Fibroblast of skin of abdomen (primary cell): ENCODE results near the gene ALOX12B.
"Not testable (repeated sequence)": the region's sequence is repeated elsewhere in the genome, so short reads cannot be mapped to it uniquely, and the experiment has no call there.

Experiments
- DNase-seq: peaks from one replicate; pipeline ENCODE4 v3.0.0-alpha.2; 2013

The ALOX12B gene

DNA sequence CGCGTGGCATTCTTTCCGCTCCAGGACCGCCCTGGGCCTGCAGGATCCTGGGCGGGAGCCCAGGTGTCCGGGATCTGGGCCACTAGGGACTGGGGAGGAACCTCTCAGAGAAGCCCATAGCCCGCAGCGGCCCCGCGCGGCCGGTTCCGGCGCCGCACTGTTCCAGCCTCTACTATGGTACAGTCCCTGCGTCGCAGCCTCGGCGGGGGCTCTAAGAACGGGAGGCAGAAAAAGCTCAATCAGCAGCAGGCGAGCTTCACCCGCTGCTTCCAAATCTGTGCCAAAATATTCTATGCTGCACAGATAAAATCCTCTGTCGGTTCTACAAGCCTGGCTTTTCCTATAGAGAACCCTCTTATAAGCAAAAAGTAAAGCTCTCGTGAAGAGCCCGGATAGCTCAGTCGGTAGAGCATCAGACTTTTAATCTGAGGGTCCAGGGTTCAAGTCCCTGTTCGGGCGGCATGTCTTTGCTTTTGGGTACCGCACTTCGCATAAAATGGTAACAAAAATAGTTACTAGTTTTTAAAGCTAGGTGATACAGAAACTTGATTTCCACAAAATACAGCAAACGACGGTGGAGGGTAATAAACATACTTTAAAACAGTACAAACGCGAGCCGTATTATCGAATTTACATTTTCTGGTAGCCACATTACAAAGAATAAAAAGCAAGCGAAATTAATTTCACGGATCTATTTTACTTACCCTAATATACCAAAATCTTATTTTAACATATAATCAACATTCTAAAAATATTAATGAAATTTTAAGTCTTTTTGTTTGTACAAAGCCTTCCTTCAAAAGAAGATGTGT lies 31.5 kb upstream of the ALOX12B start:
- peak; percentile 85 for DNase-seq

GRCh38 chr17:8117980-8118768 lies 30.7 kb upstream of the ALOX12B start, which contains the start of gene ALOXE3:
TSS of gene ALOXE3 (minus strand) at chr17:8118514. CDS start at chr17:8117990, 524 bp downstream.
- DNase-seq = no peak

DNA sequence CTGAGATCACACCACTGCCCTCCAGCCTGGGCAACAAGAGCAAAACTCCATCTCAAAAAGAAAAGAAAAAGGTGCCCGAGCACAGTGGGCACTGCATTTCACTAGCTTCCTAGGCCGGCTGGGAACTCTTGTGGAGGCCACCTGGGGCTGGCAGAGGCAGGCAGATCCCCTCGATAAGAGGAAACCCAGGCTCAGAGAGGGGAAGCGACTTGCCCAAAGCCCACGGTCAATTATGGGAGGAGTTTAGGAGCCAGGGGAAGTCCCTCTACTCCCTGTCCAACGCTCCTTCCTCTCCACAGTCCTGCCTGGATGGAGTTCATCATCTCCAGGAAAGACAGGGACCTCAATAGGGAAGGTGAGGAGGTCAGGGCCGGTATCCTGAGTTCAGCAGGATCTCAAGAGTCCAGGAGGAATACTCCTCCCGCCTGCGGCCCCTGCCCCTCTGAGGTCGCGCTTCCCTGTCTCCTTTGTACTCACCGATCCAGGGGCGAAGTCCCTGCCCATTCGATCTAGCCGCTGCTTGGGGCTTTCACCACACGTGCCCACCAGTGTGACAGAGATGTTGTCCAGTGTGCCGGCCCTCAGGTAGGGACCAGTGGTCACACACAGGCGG lies 30.0 kb upstream of the ALOX12B start:
- no peak for DNase-seq

DNA sequence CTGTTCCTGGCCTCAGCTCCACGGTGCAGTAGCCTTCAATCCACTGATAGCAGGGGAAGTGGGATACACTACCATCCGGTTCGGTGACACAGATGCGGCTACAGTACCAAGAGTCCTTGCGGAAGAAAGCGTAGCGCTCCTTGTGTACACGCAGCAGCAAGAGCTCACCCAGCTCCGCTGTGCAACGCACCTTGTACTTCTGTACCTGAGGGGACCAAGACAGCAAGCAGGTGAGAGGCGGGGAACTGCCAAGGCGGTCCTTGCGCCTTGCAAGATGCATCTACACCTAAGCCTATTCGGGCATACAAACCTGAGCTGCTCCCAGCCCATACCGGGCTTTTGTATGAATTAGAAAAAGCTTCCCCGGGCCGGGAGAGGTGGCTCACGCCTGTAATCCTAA lies 29.3 kb upstream of the ALOX12B start:
- DNase-seq = no peak

DNA sequence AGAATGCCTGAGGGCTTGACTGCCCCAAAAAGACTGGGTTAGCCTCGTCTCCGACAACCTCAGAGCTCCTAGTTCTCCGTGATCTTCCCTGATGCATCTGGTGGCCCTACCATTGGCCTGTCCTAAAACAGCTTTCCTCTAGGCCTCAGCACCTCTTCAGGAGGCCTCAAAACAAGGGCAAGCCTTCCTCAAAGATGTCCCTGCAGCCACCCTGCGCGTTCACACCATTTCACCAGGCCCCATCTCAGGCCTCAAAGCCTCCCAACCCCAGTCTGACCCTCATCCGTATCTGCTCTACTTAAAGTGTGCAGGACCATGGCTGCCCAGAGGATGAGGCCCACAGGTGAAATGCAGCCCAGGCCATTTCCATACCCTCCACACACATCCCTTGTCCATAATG lies 23.4 kb upstream of the ALOX12B start:
- no peak for DNase-seq

- no peak for DNase-seq
Observed at GRCh38 chr17:8110456-8110804, 22.9 kb upstream of the ALOX12B start.

DNA sequence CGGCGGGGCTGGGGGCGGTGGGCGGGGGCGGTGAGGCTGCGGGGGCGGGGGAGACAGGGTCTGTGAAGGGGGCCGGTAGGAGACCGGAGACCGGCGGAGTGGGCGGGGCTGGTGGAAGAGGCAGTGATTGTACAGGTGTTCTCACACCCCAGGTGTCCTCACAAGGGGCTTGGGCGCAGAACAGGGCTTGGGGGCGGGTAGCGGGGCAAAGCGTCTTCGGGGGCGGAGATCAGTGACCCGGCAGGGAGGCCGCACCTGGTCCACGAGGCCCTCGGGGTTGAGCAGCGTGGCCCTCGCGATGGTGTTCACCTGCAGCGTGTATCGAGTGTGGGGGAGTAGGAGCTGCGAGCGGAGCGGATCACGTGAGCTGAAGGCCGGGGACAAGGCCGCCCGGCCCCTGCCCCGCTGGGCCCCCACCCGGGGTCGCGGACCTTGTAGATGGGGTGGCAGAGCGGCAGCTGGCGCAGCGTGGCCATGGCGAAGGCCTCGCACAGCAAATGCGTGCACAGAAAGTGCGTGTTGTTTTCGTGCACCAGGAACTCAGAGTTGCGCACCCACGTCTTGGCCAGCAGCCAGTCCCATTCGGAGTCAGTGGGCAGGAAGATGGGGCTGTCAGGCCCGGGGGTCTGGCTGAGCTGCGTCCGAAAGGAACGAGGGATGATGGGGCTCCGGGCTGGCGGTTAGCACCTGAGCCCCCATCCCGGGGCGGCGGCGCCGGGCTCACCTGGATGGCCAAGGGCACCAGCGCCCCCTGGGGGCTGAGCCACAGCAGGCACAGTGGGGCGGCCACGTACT lies 22.3 kb upstream of the ALOX12B start:
- no peak for DNase-seq

DNA sequence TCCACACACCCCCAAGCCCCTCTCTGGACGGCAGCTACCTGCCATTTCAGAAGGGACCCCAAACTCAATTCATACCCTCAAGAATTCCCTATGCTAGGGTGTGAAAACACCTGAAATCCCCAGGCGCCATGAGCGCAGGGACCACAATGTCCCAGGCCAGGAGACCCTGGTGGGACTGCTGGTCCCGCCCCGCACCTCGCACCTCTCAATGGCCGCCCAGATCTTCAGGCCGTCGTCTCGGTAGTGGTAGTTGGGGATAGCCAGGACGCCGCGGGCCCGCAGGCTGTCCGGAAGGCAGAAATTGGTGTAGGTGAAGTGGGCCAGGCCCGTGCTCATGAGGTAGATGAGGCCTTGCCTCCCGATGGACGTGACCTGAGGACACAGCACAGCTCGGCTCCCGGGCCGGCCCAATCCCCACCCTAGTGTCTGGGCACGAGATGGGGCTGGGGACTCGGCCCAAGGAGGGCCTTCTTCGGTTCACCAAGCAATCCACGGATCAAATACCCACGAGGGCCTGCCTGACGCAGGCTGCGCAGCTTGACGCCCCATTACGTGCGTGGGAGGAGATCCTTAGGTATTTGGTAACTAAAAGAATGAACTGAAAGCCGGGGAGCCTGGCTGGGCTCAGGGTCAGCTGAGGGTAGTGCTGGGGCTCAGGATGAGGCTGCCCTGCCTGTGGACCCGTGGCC lies 21.6 kb upstream of the ALOX12B start:
- DNase-seq = no peak

GRCh38 chr17:8106980-8107379 lies 19.5 kb upstream of the ALOX12B start:
- DNase-seq = not testable (repeated sequence)

GRCh38 chr17:8105957-8106398 lies 18.5 kb upstream of the ALOX12B start:
- DNase-seq = peak; percentile 26

GRCh38 chr17:8104911-8105310 lies 17.4 kb upstream of the ALOX12B start:
- DNase-seq = no peak

- DNase-seq = no peak
Observed at GRCh38 chr17:8103549-8103948, 16.0 kb upstream of the ALOX12B start.

DNA sequence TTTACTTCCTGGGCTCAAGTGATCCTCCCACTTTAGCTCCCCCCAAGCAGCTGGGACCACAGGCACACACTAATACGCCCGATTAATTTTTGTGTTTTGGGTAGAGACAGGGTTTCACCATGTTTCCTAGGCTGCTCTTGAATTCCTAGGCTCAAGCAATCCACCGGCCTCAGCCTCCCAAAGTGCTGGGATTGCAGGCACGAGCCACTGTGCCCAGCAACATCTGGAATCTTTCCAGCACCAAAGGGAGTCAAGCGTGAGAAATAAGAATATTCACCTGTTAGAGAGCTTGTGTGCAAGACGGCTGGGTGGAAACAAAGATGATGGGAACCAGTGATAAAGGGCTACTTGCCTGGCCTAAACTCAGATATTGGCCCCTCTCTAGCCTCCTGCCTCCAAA lies 14.2 kb upstream of the ALOX12B start:
- DNase-seq = no peak

DNA sequence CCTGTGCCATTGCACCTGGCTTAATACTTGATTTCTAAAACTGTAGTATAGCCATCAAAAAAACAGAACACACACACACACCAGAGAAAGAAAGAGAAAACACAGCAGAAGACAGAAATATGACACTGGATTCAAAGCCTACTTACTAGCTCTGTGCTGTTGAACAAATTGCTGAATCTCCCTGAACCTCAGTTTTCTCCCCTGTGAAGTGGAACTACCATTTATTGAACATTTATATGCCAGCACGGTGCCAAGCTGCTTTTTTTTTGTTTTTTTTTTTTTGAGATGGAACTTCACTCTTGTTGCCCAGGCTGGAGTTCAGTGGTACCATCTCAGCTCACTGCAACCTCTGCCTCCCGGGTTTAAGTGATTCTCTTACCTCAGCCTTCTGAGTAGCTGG lies 13.2 kb upstream of the ALOX12B start:
- DNase-seq = no peak

DNA sequence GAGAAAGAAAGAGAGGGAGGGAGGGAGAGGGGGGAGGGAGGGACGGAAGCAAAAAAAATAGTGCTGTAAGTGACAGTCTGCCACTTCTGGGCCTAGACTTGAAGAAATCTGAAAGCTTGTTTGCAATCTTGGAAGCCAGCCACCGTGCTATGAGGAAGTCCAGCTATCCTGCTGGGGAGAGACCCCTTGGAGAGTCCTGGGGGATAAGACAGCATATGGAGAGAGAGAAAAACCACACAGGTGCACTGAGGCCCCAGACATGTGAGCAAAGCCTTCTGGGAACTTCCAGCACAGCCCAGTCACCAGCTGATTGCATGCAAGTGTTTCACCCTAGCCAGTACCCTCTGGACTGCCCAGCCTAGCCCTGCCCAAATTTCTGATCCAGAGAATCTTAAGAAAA lies 12.6 kb upstream of the ALOX12B start:
- DNase-seq = no peak

DNA sequence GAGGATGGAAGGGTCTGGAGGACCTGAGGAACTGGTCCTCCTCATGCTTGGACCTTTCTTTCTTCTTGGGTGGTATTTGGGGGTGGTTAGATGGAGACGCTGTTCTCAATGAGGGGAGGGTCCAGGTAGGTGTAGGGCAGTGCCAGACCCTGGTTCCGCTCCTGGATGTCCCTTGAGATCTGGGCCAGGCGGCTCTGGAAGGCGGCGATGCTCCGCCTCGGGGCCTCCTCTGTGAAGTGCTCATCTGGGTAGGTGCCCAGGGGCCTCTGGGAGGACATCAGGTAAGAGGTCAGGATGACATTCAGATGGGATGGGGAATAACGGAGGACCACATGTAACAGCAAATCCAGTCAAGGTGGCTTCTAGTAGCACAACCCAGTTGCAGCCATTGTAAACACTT lies 9.0 kb upstream of the ALOX12B start:
- DNase-seq = no peak

DNA sequence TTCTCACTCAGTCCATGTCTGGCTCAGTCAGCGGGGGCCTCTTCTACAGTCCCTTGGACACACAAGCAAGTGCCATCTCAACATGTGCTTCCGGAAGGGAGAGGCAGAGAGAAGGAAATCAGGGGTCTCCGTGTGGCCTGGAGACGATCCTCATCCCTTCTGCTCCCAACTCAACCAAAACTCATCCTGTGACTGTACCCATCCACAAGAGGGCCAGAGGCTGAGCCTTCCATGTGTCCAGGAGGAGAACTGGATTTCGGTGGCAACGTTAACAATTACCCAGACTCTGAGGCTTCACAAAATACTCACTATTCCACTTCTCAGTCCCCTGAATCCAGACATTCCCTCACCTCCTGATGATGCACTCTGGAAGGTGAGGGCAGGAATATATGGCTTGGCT lies 7.8 kb upstream of the ALOX12B start:
- DNase-seq = no peak

DNA sequence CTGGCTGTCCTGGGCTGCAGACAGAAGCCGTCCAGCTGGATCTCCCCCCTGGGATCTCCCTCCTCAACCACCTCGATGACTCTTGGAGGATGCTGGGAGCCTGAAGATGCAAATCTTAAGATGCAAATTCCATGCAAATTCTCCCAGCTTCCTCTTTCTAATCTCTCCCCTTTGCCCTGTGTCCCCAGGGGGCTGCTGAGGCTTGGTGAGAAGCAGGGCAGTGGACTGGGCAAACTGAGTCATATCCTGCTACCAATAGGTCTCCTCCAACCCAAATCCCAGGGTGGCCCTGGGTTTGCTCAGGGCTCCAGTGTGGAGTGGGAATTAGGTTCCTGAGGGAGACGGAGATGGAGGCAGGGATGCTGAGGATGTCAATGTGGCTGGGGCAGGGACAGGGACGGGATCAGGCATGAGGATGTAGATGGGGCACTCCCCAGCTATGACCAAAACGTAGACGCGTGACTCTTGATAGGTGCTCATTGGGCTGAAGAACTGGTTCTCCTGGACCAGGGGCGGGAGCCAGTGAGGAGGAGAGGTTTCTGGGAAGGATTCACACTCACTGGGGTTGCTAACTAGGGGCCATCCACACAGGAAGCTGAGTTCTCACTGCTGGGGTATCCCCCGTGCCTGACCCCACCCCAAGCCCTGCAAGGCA lies 3.6 kb upstream of the ALOX12B start:
- no peak for DNase-seq

DNA sequence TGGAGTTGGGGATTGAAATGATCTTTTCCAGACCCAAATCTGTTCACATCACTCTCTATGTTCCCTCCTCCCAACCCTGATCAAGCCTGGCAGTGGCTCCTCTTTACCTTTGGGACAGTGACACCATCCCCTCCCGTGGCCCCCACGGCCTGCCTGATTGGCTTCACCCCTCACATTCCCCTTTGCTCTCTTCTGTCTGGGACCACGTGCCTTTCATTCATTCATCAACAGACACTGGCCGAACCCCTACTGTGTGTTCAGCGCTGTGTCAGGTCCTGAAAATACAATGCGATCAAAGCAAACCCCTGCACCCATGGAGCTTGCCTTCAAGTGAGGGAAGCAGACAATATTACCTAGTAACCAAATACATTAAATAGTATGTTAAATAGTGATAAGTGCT lies 2.2 kb upstream of the ALOX12B start:
- DNase-seq = no peak

GRCh38 chr17:8087952-8088230 lies 375 bp upstream of the ALOX12B start:
- no peak for DNase-seq

- no peak for DNase-seq
Observed at GRCh38 chr17:8084250-8084649, 3.3 kb downstream of the ALOX12B start.

DNA sequence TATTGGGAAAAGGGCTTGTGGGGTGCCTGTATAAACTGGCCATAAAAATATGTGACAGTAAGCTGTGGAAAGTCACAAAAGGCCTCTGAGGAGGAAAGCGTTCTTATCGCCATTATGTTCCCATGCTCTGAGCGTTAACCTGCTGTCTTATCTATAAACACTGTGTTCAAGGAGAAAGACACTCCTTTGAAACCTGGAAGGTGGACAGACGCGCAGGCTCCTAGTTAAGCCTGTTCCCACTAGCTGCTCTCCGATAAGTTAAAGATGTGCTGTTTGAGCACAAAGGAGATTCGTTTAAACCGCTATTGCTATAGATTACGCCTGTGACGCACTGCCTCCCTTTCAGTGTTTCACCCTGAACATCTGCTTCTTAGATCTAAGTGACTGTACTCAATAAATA lies 5.2 kb downstream of the ALOX12B start:
- DNase-seq = no peak
